HG02840 (cell line): Measurements from ENCODE around the gene RABGAP1L.

Experiments used
- ATAC-seq: cut with Tn5 transposase; IDR thresholded peaks from one replicate; pipeline ENCODE4 v1.9.1; 2021; ENCODE audit warnings: mild to moderate bottlenecking, moderate library complexity, moderate number of reproducible peaks; ENCODE audit not compliant: unreplicated experiment, low FRiP score

RABGAP1L gene

GRCh38 chr1:174967845-174968705, 808.8 kb downstream of the RABGAP1L start:
- ATAC-seq, result no peak

GRCh38 chr1:174968750-174969244, 809.5 kb downstream of the RABGAP1L start:
- ATAC-seq, result peak; percentile 66

- ATAC-seq, result no peak
These were observed 810.7 kb downstream of the RABGAP1L start for GRCh38 chr1:174969977-174970376.

- ATAC-seq, result no peak
These were observed 812.1 kb downstream of the RABGAP1L start for GRCh38 chr1:174971466-174971865.

- ATAC-seq, result no peak
These were observed 812.6 kb downstream of the RABGAP1L start for GRCh38 chr1:174971902-174972301.

- no peak for ATAC-seq
These were observed 815.4 kb downstream of the RABGAP1L start for GRCh38 chr1:174974711-174975119.

- no peak for ATAC-seq
These were observed 816.4 kb downstream of the RABGAP1L start for GRCh38 chr1:174975764-174976163.

GRCh38 chr1:174976436-174977108, 817.3 kb downstream of the RABGAP1L start:
- no peak for ATAC-seq

- no peak for ATAC-seq
These were observed 823.8 kb downstream of the RABGAP1L start for GRCh38 chr1:174982971-174983689.

- no peak for ATAC-seq
These were observed 825.6 kb downstream of the RABGAP1L start for GRCh38 chr1:174984952-174985351.

- no peak for ATAC-seq
These were observed 829.2 kb downstream of the RABGAP1L start for GRCh38 chr1:174988539-174988938.

GRCh38 chr1:174988986-174989385, 829.7 kb downstream of the RABGAP1L start:
- ATAC-seq, result no peak

- ATAC-seq, result no peak
These were observed 830.4 kb downstream of the RABGAP1L start for GRCh38 chr1:174989536-174990220.

- no peak for ATAC-seq
These were observed 831.2 kb downstream of the RABGAP1L start for GRCh38 chr1:174990382-174990999.

- no peak for ATAC-seq
These were observed 832.2 kb downstream of the RABGAP1L start for GRCh38 chr1:174991473-174991872.

GRCh38 chr1:174995121-174995520, 835.8 kb downstream of the RABGAP1L start:
- no peak for ATAC-seq

- ATAC-seq, result no peak
These were observed 836.6 kb downstream of the RABGAP1L start for GRCh38 chr1:174995916-174996315.

GRCh38 chr1:174996476-174996875, 837.2 kb downstream of the RABGAP1L start:
- no peak for ATAC-seq

GRCh38 chr1:174997041-174997440, 837.7 kb downstream of the RABGAP1L start:
- no peak for ATAC-seq
